ENCODE measurements around the gene NUTM1. TPM values are rescaled to one million over a fixed set of nuclear protein-coding genes. Genes with fewer than 3 reads are reported as not detected.

The NUTM1 gene
- total RNA-seq, 1 experiment from 2014 or later: 0.26 TPM

DNA sequence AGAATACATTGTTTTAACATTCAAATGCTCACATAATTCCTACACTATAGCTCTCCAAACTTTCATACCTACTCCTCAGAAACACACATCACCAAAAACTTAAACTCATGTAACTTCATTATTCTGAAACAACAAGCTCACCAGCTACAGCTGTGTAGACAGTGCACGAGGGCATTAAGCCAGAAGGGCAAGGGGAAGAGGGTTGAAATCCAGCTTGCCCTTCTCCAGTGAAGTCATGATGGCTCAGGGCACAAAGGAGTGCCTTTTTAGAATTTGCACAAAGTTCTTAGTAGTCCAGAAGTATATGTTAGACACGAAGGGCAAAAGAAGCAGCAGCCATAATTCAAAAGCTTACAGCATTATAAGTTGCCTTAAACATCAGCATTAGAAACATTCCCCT lies 14.1 kb upstream of the NUTM1 start:
- no peak overlapping the region for H2BK120ac ChIP-seq (ENCODE audit: low read depth, low read length, poor library complexity, severe bottlenecking)
- Mint-ChIP-seq H3K9me3 (no peaks in the 10 kb centered on the region), H3K27ac (no peak overlapping the region), H3K36me3 (ENCODE audit: insufficient read depth in 1 of 3, low read depth in 3 of 3) (no peaks in the 10 kb centered on the region), H3K4me1 (no peaks in the 10 kb centered on the region), H3K4me3 (no peak overlapping the region; a peak in 1 of 5 replicates), H3K27me3 (ENCODE audit: low read depth) (no peaks in the 10 kb centered on the region; the same call in 1 of the 2 replicates)
- H3K23me2 ChIP-seq (ENCODE audit: insufficient read length, low read depth, low read length, poor library complexity, severe bottlenecking): no peaks in the 10 kb centered on the region
- H3K79me2 ChIP-seq (ENCODE audit: insufficient read depth, low read length): no peaks in the 10 kb centered on the region
- DNase-seq: no peak
- H3K79me1 ChIP-seq (ENCODE audit: insufficient read depth, low read depth, low read length, poor library complexity, severe bottlenecking): no peaks in the 10 kb centered on the region
- H3K23ac ChIP-seq (ENCODE audit: insufficient read length, low read depth, low read length): no peak overlapping the region
- no peak overlapping the region for H4K8ac ChIP-seq (replicated peaks; ENCODE audit: insufficient read length, low read depth, low read length)
- TF ChIP-seq, protein P1, sequence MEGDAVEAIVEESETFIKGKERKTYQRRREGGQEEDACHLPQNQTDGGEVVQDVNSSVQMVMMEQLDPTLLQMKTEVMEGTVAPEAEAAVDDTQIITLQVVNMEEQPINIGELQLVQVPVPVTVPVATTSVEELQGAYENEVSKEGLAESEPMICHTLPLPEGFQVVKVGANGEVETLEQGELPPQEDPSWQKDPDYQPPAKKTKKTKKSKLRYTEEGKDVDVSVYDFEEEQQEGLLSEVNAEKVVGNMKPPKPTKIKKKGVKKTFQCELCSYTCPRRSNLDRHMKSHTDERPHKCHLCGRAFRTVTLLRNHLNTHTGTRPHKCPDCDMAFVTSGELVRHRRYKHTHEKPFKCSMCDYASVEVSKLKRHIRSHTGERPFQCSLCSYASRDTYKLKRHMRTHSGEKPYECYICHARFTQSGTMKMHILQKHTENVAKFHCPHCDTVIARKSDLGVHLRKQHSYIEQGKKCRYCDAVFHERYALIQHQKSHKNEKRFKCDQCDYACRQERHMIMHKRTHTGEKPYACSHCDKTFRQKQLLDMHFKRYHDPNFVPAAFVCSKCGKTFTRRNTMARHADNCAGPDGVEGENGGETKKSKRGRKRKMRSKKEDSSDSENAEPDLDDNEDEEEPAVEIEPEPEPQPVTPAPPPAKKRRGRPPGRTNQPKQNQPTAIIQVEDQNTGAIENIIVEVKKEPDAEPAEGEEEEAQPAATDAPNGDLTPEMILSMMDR (conservative IDR thresholded peaks at IDR 0.05): no peak
- H3K56ac ChIP-seq (ENCODE audit: insufficient read length, low read depth, low read length): no peak overlapping the region
- no peak overlapping the region for H3K9ac ChIP-seq (ENCODE audit: extremely low read depth, insufficient read length, low read length)
- H4K91ac ChIP-seq (ENCODE audit: insufficient read length, low read depth, low read length): no peak overlapping the region
- no peak overlapping the region for H3K27ac ChIP-seq (ENCODE audit: insufficient read length, low read depth, low read length)
- no peak overlapping the region for H3T11ph ChIP-seq (ENCODE audit: low read length)
- H2BK5ac ChIP-seq (ENCODE audit: insufficient read length, low read length): no peak overlapping the region
- no peak overlapping the region for H2BK12ac ChIP-seq (ENCODE audit: insufficient read length, low read depth, low read length)
- no peak overlapping the region for H4K5ac ChIP-seq (ENCODE audit: insufficient read length, low read depth, low read length)
- no peak overlapping the region for H3K18ac ChIP-seq (ENCODE audit: insufficient read length, low read depth, low read length)
- no peak overlapping the region for H2BK15ac ChIP-seq (ENCODE audit: low read depth, low read length)
- H2AK5ac ChIP-seq (ENCODE audit: insufficient read length, low read length): no peak overlapping the region
- H3K4me1 ChIP-seq (ENCODE audit: insufficient read depth, low read length): no peaks in the 10 kb centered on the region
- no peak overlapping the region for H2BK20ac ChIP-seq (ENCODE audit: low read depth, low read length, poor library complexity, severe bottlenecking)
- no peak overlapping the region for H3K4ac ChIP-seq (ENCODE audit: low read depth, low read length)
- H4K20me1 ChIP-seq (ENCODE audit: control insufficient read depth, insufficient read depth, insufficient read length): no peaks in the 10 kb centered on the region
- no peaks in the 10 kb centered on the region for H3K9me3 ChIP-seq (ENCODE audit: control insufficient read depth, low read depth, low read length)
- H3K27me3 ChIP-seq (ENCODE audit: insufficient read depth, low read length): no peaks in the 10 kb centered on the region
- H3K14ac ChIP-seq (ENCODE audit: insufficient read depth, low read length): no peak overlapping the region
- no peak overlapping the region for H3K4me2 ChIP-seq (ENCODE audit: insufficient read depth, insufficient read length, low read length)
- H2AFZ ChIP-seq (ENCODE audit: low read length): no peak overlapping the region
- no CpG with 5 or more reads among the region's 2 CpGs for WGBS (ENCODE audit: extremely low coverage, insufficient read length, low lambda C conversion rate)

Data from H9 (cell line).